ENCODE data around the gene RASGRF2.
A peak's percentile ranks its signal among the peaks of the same experiment; 100 is the strongest.
"Not testable (repeated sequence)": the region's sequence is repeated elsewhere in the genome, so short reads cannot be mapped to it uniquely, and the experiment has no call there.

Gene RASGRF2

GRCh38 chr5:81021486-81021885 is 61.3 kb downstream of the RASGRF2 start:
- no peak for DNase-seq

GRCh38 chr5:81021951-81022687 is 62.0 kb downstream of the RASGRF2 start:
- no peak for DNase-seq

GRCh38 chr5:81022688-81023084 is 62.5 kb downstream of the RASGRF2 start:
- DNase-seq: no peak

- peak in 1 of 56 donors; percentile 8 for DNase-seq
Measured at GRCh38 chr5:81023261-81023970, 63.3 kb downstream of the RASGRF2 start.

GRCh38 chr5:81027481-81028058 is 67.4 kb downstream of the RASGRF2 start:
- DNase-seq: no peak

- not testable (repeated sequence) for DNase-seq
Measured at GRCh38 chr5:81028888-81029287, 68.7 kb downstream of the RASGRF2 start.

- not testable (repeated sequence) for DNase-seq
Measured at GRCh38 chr5:81029736-81030135, 69.6 kb downstream of the RASGRF2 start.

- DNase-seq: not testable (repeated sequence)
Measured at GRCh38 chr5:81030236-81031034, 70.3 kb downstream of the RASGRF2 start.

GRCh38 chr5:81035522-81035921 is 75.4 kb downstream of the RASGRF2 start:
- DNase-seq: no peak

GRCh38 chr5:81038495-81038894 is 78.3 kb downstream of the RASGRF2 start:
- DNase-seq: no peak

- no peak for DNase-seq
Measured at GRCh38 chr5:81044868-81045267, 84.7 kb downstream of the RASGRF2 start.

GRCh38 chr5:81045389-81045807 is 85.2 kb downstream of the RASGRF2 start:
- DNase-seq: no peak

GRCh38 chr5:81046041-81046440 is 85.9 kb downstream of the RASGRF2 start:
- DNase-seq: peak in 2 of 56 donors; percentile 5 to 16

GRCh38 chr5:81052325-81052724 is 92.2 kb downstream of the RASGRF2 start:
- DNase-seq: no peak

- not testable (repeated sequence) for DNase-seq
Measured at GRCh38 chr5:81053282-81053681, 93.1 kb downstream of the RASGRF2 start.

GRCh38 chr5:81058121-81058520 is 98.0 kb downstream of the RASGRF2 start:
- no peak for DNase-seq

GRCh38 chr5:81065492-81065891 is 105.3 kb downstream of the RASGRF2 start:
- no peak for DNase-seq

- DNase-seq: no peak
Measured at GRCh38 chr5:81066102-81066501, 105.9 kb downstream of the RASGRF2 start.

- DNase-seq: no peak
Measured at GRCh38 chr5:81067406-81067805, 107.2 kb downstream of the RASGRF2 start.

GRCh38 chr5:81068063-81068462 is 107.9 kb downstream of the RASGRF2 start:
- DNase-seq: no peak

GRCh38 chr5:81068635-81069034 is 108.5 kb downstream of the RASGRF2 start:
- DNase-seq: no peak

- DNase-seq: no peak
Measured at GRCh38 chr5:81069990-81070389, 109.8 kb downstream of the RASGRF2 start.

Data from amygdala (tissue), 56 donors.